HG03457 (cell line): ENCODE data around the gene ARHGAP29.

Source experiments
- ATAC-seq: cut with Tn5 transposase; IDR thresholded peaks from one replicate; pipeline ENCODE4 v1.9.1; 2021; ENCODE audit warnings: moderate number of reproducible peaks; ENCODE audit not compliant: unreplicated experiment

Gene ARHGAP29

GRCh38 chr1:94236630-94237290 lies 624 bp downstream of the ARHGAP29 start:
- no peak for ATAC-seq

- ATAC-seq, result no peak
Observed at GRCh38 chr1:94236013-94236491, 1.3 kb downstream of the ARHGAP29 start.

GRCh38 chr1:94235189-94236012 lies 2.0 kb downstream of the ARHGAP29 start:
- ATAC-seq, result no peak

GRCh38 chr1:94234615-94235014 lies 2.8 kb downstream of the ARHGAP29 start:
- no peak for ATAC-seq

- ATAC-seq, result no peak
Observed at GRCh38 chr1:94231746-94232145, 5.6 kb downstream of the ARHGAP29 start.

GRCh38 chr1:94230920-94231319 lies 6.5 kb downstream of the ARHGAP29 start:
- no peak for ATAC-seq

- no peak for ATAC-seq
Observed at GRCh38 chr1:94228640-94229375, 8.6 kb downstream of the ARHGAP29 start.

- ATAC-seq, result no peak
Observed at GRCh38 chr1:94227624-94228023, 9.8 kb downstream of the ARHGAP29 start.

- ATAC-seq, result no peak
Observed at GRCh38 chr1:94225845-94226244, 11.5 kb downstream of the ARHGAP29 start.

GRCh38 chr1:94218332-94218731 lies 19.1 kb downstream of the ARHGAP29 start:
- no peak for ATAC-seq

GRCh38 chr1:94215955-94216354 lies 21.4 kb downstream of the ARHGAP29 start:
- ATAC-seq, result no peak

GRCh38 chr1:94209982-94210381 lies 27.4 kb downstream of the ARHGAP29 start:
- no peak for ATAC-seq

- ATAC-seq, result no peak
Observed at GRCh38 chr1:94209425-94209824, 28.0 kb downstream of the ARHGAP29 start.

- no peak for ATAC-seq
Observed at GRCh38 chr1:94207695-94208094, 29.7 kb downstream of the ARHGAP29 start.

GRCh38 chr1:94205639-94206038 lies 31.7 kb downstream of the ARHGAP29 start:
- no peak for ATAC-seq

- ATAC-seq, result no peak
Observed at GRCh38 chr1:94202241-94202640, 35.1 kb downstream of the ARHGAP29 start.

GRCh38 chr1:94199398-94199797 lies 38.0 kb downstream of the ARHGAP29 start:
- ATAC-seq, result no peak

GRCh38 chr1:94194079-94194865 lies 43.1 kb downstream of the ARHGAP29 start:
- ATAC-seq, result no peak

- no peak for ATAC-seq
Observed at GRCh38 chr1:94193128-94193527, 44.3 kb downstream of the ARHGAP29 start.

GRCh38 chr1:94191216-94191615 lies 46.2 kb downstream of the ARHGAP29 start:
- no peak for ATAC-seq

- ATAC-seq, result no peak
Observed at GRCh38 chr1:94186946-94187345, 50.4 kb downstream of the ARHGAP29 start.
